Body of pancreas (tissue), 4 donors: ENCODE measurements around the gene CMIP. TPM values are rescaled to one million over a fixed set of nuclear protein-coding genes. Genes with fewer than 3 reads are reported as not detected.

Experiments
- ATAC-seq: fragments of 150-250 bp; one replicate; pipeline ENCODE4 v1.9.1; 2016
- DNase-seq, 4 donors: peaks; one replicate each; pipeline ENCODE4 v3.0.0-alpha.2; 2019
- H3K27ac ChIP-seq, 4 donors: fragments of 200-600 bp; sonication (generic); 1 replicate in 3 of 4; 2 replicates in 1 of 4; pipeline versions ENCODE4 v1.5.1 to v1.6.1; 2016 to 2019; ENCODE audit warnings: mild to moderate bottlenecking in 1 of 4, mixed read lengths in 1 of 4, moderate library complexity in 1 of 4
- H3K27me3 ChIP-seq, 2 donors: fragments of 200-600 bp; sonication (generic); one replicate each; pipeline ENCODE4 v1.6.0; 2016; ENCODE audit warnings: mild to moderate bottlenecking in 1 of 2
- H3K36me3 ChIP-seq, 2 donors: fragments of 200-600 bp; sonication (generic); replicated peaks in 1 of 2; 2 replicates each; pipeline ENCODE4 v1.5.1; 2016; ENCODE audit warnings: low read depth in 2 of 2; ENCODE audit not compliant: insufficient read depth in 1 of 2
- H3K4me1 ChIP-seq: fragments of 200-600 bp; sonication (generic); one replicate; pipeline ENCODE4 v1.6.0; 2016
- H3K4me3 ChIP-seq, 2 donors: fragments of 200-600 bp; sonication (generic); 1 replicate in 1 of 2; 2 replicates in 1 of 2; pipeline ENCODE4 v1.5.1; 2016 to 2019
- H3K9me3 ChIP-seq, 3 donors: fragments of 200-600 bp; sonication (generic); 1 replicate in 2 of 3; 2 replicates in 1 of 3; pipeline ENCODE4 v1.5.1; 2016
- POLR2A ChIP-seq, 3 donors: fragments of 450-650 bp; IDR thresholded peaks; one replicate each; pipeline ENCODE4 v1.6.1; 2016; ENCODE audit warnings: antibody characterized with exemption in 3 of 3, mild to moderate bottlenecking in 2 of 3
- WGBS, 2 donors: methylation state at CpG; one replicate each; pipeline ENCODE4 v1.1.5; 2017; 5-methylcytosine and 5-hydroxymethylcytosine counted together
- intact Hi-C: fragments of 100-400 bp; cut with DNase I; formaldehyde crosslinking; loops from one replicate; pipeline ENCODE4 v1.15.1; 2023
- total RNA-seq, 2 donors: library from RNA; depleted of rRNA; stranded (reverse); fragments of >200 nt; gene quantifications; one replicate each; pipeline ENCODE4 v1.1.0, GENCODE V29; 2016
- TF ChIP-seq, protein P1 (sequence below), 7 experiments: fragments of 450-650 bp in 4 of 7; fragments of 200-600 bp in 3 of 7; sonication (generic) in 3 of 7; IDR thresholded peaks; one replicate each; pipeline ENCODE4 v1.5.1; 2016 to 2019; ENCODE audit warnings: antibody characterized with exemption in 7 of 7

CMIP gene
- total RNA-seq, 2 donors from 2014 or later = 18.7 to 18.8 TPM

DNA sequence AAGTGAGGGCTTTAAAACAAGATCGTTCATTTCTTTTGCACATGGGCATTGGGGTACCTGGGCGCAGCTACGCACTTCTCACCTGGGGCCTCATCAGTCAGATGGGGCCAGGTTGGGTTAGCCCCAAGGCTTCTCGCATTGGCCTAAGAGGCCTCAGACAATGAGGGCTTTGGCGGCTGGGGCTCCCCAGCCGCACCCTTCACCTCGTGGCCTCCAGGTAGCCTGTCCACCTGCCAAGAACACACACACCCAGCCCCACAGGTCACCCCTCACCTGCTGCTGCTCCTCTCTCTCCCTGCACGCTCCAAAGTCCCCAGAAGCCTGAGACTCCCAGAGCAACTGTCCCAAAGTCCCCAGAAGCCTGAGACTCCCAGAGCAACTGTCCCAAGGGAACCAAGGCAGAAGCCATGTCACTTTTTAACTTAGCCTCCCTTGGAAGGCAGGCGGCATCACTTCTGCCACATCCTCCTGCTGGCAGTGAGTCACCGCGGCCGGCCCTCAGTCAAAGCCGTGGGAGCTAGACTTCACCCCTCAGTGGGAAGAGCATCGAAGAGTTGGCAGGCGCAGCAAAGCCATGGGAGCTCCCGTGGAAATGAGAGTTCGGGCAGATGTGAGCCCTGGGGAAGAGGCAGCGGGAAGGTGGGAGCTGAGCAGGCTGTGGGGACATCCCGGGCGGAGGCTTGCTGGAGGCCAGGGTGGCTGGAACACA, 255.6 kb downstream of the CMIP start:
- DNase-seq (no peak), ATAC-seq (no peak)
- H3K4me3 ChIP-seq = no peak overlapping the region
- intact Hi-C loops = no loop called here
- no peaks in the 10 kb centered on the region for H3K9me3 ChIP-seq
- no peak overlapping the region for H3K27ac ChIP-seq
- no peaks in the 10 kb centered on the region for H3K4me1 ChIP-seq
- H3K27me3 ChIP-seq = no peaks in the 10 kb centered on the region
- peaks cover 0 to 13% of the 10 kb centered on the region in 2 donors for H3K36me3 ChIP-seq
- whole genome bisulfite sequencing, 2 donors = 93 to 95% methylated on average over 18 to 20 of the region's 20 CpGs
- no peak for TF ChIP-seq POLR2A (IDR thresholded peaks at IDR 0.05)
- TF ChIP-seq, protein P1, sequence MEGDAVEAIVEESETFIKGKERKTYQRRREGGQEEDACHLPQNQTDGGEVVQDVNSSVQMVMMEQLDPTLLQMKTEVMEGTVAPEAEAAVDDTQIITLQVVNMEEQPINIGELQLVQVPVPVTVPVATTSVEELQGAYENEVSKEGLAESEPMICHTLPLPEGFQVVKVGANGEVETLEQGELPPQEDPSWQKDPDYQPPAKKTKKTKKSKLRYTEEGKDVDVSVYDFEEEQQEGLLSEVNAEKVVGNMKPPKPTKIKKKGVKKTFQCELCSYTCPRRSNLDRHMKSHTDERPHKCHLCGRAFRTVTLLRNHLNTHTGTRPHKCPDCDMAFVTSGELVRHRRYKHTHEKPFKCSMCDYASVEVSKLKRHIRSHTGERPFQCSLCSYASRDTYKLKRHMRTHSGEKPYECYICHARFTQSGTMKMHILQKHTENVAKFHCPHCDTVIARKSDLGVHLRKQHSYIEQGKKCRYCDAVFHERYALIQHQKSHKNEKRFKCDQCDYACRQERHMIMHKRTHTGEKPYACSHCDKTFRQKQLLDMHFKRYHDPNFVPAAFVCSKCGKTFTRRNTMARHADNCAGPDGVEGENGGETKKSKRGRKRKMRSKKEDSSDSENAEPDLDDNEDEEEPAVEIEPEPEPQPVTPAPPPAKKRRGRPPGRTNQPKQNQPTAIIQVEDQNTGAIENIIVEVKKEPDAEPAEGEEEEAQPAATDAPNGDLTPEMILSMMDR (IDR thresholded peaks at IDR 0.05) = no peak

DNA sequence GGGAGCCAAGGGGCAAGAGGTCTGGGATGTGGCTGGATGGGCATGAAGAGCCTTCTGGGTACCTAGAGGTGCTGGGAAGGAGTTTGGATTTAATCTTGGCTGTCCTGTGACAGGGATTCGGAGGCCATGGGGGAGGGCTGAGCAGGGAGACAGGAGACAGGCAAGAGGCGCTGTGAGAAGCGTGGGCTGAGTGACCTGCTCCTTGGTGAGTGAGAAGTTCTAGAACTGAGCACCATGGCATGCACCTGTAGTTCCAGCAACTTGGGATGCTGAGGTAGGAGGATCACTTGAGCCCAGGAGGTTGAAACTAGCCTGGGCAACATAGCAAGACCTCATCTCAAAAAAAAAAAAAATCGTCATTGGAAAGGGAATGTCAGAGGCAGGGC, 256.2 kb downstream of the CMIP start:
- 78 to 91% methylated on average over 4 of the region's 4 CpGs for WGBS, 2 donors
- intact Hi-C loops = no loop called here
- Histone ChIP-seq H3K9me3 (no peaks in the 10 kb centered on the region), H3K4me3 (no peak overlapping the region), H3K27me3 (no peaks in the 10 kb centered on the region), H3K36me3 (peaks cover 0 to 11% of the 10 kb centered on the region in 2 donors), H3K27ac (no peak overlapping the region), H3K4me1 (no peaks in the 10 kb centered on the region)
- ATAC-seq (no peak), DNase-seq (no peak)
- TF ChIP-seq, protein P1 (IDR thresholded peaks at IDR 0.05) = no peak
- no peak for TF ChIP-seq POLR2A (IDR thresholded peaks at IDR 0.05)

DNA sequence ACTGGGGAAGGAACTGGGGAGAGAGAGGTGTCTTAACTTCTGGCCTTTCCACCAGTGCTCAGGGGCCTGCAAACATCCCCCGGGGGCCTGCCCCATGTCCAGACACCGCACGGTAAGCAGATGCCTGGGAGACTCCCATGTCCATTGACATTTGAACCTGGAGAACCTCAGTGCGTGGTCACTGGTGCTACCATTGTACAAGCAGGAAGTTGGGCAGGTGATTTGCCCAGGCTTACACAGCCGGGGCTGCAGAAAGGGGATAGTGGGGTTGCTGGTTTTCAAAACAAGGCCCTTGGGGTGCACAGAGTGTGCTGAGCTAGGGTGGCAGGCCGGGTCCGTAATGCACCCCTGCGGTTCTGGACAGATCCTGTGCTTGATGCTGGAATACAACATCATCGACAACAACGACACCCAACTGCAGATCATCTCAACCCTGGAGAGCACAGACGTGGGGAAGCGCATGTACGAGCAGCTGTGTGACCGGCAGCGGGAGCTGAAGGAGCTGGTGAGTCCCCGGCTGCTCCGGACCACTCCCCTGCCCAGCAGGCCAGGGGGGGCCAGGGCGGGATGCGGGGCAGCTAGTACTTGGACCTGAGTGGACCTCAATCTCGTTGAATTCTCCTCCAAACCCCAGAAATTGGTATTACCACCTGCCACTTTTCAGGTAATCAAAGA, 256.8 kb downstream of the CMIP start:
- ATAC-seq (no peak), DNase-seq (no peak)
- TF ChIP-seq POLR2A (IDR thresholded peaks at IDR 0.05) = no peak
- TF ChIP-seq, protein P1 (IDR thresholded peaks at IDR 0.05) = no peak
- Histone ChIP-seq H3K27me3 (no peaks in the 10 kb centered on the region), H3K4me1 (no peaks in the 10 kb centered on the region), H3K27ac (no peak overlapping the region), H3K36me3 (peaks cover 0 to 11% of the 10 kb centered on the region in 2 donors), H3K4me3 (no peak overlapping the region), H3K9me3 (no peaks in the 10 kb centered on the region)
- intact Hi-C loops = no loop called here
- WGBS, 2 donors = 88 to 90% methylated on average over 16 to 20 of the region's 20 CpGs

DNA sequence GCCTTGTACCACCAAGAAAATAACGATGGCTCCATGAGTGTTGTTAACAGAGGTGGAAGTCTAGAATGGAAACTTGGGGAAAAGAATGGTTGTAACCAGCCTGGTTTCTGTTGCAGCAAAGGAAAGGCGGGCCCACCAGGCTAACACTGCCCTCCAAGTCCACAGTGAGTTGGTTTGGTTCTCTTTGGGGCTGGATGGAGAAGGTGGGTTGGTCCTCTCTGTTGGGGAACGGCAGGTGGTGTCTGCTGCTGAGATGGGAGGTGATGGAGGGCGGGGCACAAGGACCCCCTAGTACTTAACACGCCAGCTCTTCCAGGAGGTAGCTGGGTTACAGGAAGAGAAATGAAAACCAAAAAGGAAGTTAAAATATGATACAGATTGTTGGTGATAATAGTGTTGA, 257.9 kb downstream of the CMIP start:
- no peak for DNase-seq
- 96 to 97% methylated on average over 5 of the region's 5 CpGs for WGBS, 2 donors
- H3K9me3 ChIP-seq = no peaks in the 10 kb centered on the region
- ATAC-seq = no peak
- no peak overlapping the region for H3K27ac ChIP-seq
- H3K36me3 ChIP-seq = peaks cover 0 to 11% of the 10 kb centered on the region in 2 donors
- intact Hi-C loops = no loop called here
- TF ChIP-seq POLR2A (IDR thresholded peaks at IDR 0.05) = no peak
- TF ChIP-seq, protein P1 (IDR thresholded peaks at IDR 0.05) = no peak
- no peaks in the 10 kb centered on the region for H3K27me3 ChIP-seq
- H3K4me1 ChIP-seq = peaks cover under 1% of the 10 kb centered on the region
- no peak overlapping the region for H3K4me3 ChIP-seq
